GM21390 (cell line): Measurements from ENCODE around the gene ADAMTS2.
"Not testable (repeated sequence)": the region's sequence is repeated elsewhere in the genome, so short reads cannot be mapped to it uniquely, and the experiment has no call there.

Experiments
- ATAC-seq: cut with Tn5 transposase; IDR thresholded peaks from one replicate; pipeline ENCODE4 v1.9.1; 2021; ENCODE audit not compliant: unreplicated experiment

ADAMTS2 gene

GRCh38 chr5:179298181-179298993, 46.9 kb downstream of the ADAMTS2 start:
- ATAC-seq, result no peak

GRCh38 chr5:179297486-179298180, 47.6 kb downstream of the ADAMTS2 start:
- no peak for ATAC-seq

GRCh38 chr5:179297026-179297425, 48.2 kb downstream of the ADAMTS2 start:
- no peak for ATAC-seq

- ATAC-seq, result no peak
These were observed 49.0 kb downstream of the ADAMTS2 start for GRCh38 chr5:179296150-179296821.

- ATAC-seq, result no peak
These were observed 49.5 kb downstream of the ADAMTS2 start for GRCh38 chr5:179295778-179296149.

GRCh38 chr5:179294891-179295777, 50.1 kb downstream of the ADAMTS2 start:
- ATAC-seq, result no peak

GRCh38 chr5:179294131-179294780, 51.0 kb downstream of the ADAMTS2 start:
- no peak for ATAC-seq

- no peak for ATAC-seq
These were observed 52.3 kb downstream of the ADAMTS2 start for GRCh38 chr5:179292681-179293635.

- ATAC-seq, result no peak
These were observed 53.1 kb downstream of the ADAMTS2 start for GRCh38 chr5:179292202-179292601.

- no peak for ATAC-seq
These were observed 54.4 kb downstream of the ADAMTS2 start for GRCh38 chr5:179290681-179291540.

- no peak for ATAC-seq
These were observed 55.4 kb downstream of the ADAMTS2 start for GRCh38 chr5:179289756-179290385.

- ATAC-seq, result no peak
These were observed 56.5 kb downstream of the ADAMTS2 start for GRCh38 chr5:179288809-179289185.

GRCh38 chr5:179288101-179288808, 57.0 kb downstream of the ADAMTS2 start:
- ATAC-seq, result no peak

GRCh38 chr5:179287631-179288030, 57.6 kb downstream of the ADAMTS2 start:
- no peak for ATAC-seq

- no peak for ATAC-seq
These were observed 58.2 kb downstream of the ADAMTS2 start for GRCh38 chr5:179287071-179287470.

- ATAC-seq, result not testable (repeated sequence)
These were observed 59.5 kb downstream of the ADAMTS2 start for GRCh38 chr5:179285776-179286162.
